GM13977 (cell line): ENCODE results near the gene UGCG.

Experiments used
- DNase-seq: peaks from one replicate; pipeline ENCODE4 v3.0.0; 2012; ENCODE audit warnings: low spot score
- in situ Hi-C: fragments of 300-500 bp; cut with MboI; formaldehyde crosslinking; loops from one replicate; pipeline ENCODE4 v1.12.0; 2022; ENCODE audit warnings: low sequenced_read_pairs, low pct_unique_long_range_greater_than_20kb, mixed read lengths, inconsistent platforms; ENCODE audit not compliant: unreplicated experiment
- TF ChIP-seq, protein P1 (sequence below): IDR thresholded peaks from 2 replicates; pipeline ENCODE4 v1.5.1; 2012; ENCODE audit warnings: mild to moderate bottlenecking, control low read depth; ENCODE audit not compliant: insufficient read depth; ENCODE audit errors: extremely low read depth, missing control alignments

UGCG gene

DNA sequence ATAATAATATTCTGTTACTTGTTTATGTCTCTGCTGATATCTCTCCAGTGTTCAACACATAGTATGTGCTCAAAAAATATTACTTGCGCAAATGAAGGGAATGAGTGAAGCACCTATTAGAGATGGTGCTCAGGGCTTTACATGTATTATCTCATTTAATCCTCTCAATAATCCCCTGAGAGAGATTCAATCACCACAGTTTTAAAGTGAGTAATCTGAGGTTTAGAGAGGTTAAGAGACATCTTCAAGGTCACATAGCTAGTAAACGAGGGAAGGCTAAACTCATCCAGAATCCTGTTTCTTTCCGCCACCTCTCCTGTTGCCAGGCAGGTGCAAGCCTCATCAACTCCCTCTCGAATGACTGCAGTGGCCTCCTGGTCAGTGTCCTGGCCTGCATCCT is 82.0 kb downstream of the UGCG start:
- in situ Hi-C loops: no loop called here
- TF ChIP-seq, protein P1, sequence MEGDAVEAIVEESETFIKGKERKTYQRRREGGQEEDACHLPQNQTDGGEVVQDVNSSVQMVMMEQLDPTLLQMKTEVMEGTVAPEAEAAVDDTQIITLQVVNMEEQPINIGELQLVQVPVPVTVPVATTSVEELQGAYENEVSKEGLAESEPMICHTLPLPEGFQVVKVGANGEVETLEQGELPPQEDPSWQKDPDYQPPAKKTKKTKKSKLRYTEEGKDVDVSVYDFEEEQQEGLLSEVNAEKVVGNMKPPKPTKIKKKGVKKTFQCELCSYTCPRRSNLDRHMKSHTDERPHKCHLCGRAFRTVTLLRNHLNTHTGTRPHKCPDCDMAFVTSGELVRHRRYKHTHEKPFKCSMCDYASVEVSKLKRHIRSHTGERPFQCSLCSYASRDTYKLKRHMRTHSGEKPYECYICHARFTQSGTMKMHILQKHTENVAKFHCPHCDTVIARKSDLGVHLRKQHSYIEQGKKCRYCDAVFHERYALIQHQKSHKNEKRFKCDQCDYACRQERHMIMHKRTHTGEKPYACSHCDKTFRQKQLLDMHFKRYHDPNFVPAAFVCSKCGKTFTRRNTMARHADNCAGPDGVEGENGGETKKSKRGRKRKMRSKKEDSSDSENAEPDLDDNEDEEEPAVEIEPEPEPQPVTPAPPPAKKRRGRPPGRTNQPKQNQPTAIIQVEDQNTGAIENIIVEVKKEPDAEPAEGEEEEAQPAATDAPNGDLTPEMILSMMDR: no peak
- no peak for DNase-seq

DNA sequence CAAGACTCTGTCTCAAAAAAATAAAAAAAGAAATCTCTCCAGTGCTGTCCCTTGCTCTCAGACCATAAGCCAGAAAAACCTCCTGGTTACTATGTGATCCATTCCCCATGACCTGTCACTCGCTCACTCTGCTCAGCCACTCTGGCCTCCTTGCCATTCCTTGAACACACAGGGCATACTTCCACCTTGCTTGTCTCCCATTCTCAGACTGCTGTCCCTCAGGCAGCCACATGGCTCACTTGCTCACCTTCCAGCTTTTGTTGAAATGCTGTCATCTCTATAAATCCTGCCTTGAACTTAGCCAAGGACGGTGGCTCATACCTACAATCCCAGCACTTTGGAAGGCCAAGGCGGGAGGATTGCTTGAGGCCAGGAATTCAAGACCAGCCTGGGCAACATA is 82.9 kb downstream of the UGCG start:
- in situ Hi-C loops: no loop called here
- TF ChIP-seq, protein P1: no peak
- no peak for DNase-seq

DNA sequence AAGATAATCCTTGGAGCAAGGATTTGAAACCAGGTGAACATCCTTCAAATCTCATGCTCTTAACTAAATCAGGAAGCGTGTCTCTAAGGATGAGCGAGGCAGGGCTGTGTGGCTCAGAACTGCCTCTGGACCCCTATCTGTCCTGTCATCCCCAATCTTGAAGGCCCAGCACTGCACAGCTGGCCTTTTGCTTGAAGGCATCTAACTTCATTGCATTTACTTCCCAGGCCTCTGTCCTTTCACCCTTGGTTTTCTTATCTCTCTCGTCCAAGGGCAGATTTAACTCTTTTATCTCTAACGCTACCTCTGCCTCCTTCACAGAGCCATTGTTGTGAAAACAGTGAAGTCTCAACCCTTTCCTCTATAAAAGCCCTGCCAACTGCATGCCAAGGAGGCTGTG is 83.8 kb downstream of the UGCG start:
- TF ChIP-seq, protein P1: no peak
- DNase-seq: no peak
- in situ Hi-C loops: no loop called here

DNA sequence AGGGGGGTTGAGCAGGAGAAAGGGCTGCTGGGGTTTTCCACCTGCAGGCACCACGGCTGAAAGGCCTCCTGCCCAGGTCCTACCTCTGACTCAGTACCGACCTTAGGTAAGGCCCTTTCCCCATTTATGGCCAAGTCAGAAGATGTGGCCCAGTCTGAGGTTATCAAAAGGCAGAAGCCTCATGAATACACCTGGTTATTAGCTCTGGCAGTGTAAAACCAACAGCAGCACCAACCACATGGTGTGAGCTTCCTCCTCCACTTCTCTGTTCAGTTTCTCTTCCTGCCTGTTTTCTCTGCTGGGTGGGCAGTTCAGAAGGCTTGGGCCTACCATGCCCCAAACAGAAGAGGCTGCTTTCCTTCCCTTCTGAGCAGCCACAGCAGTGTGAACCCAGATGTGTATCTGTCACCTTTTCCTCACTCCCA is 86.9 kb downstream of the UGCG start:
- TF ChIP-seq, protein P1: no peak
- in situ Hi-C loops: no loop called here
- DNase-seq: peak; percentile 40

DNA sequence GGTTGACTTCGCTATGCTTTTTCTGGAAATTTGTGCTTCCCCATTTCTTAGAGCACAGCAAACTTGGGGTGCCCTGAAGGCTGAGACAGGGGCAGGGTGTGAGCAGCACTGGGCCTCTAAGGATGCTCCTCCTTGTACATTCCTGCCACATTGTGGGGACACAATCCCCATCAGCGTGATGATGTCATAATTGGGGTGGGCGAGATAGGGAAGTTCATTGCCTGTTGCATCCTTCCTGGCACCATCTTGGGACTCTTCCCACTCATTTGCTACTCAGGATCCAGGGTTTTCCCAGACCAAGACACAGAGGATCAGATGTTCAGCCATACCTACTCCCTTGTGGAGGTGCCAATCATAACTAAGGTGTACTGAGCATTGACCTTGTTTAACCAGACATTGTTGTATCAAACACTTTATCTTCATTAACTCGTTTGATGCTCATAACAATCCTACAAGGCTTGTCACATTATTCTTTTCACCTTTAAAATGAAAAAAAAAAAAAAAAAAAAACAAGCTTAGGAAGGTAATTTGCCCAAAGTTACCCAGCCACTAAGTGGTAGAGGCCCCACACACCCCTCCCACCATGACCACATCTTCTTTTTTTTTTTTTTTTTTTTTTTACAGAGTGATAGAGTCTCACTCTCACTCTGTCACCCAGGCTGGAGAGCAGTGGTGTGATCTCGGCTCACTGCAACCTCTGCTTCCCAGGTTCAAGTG is 87.6 kb downstream of the UGCG start:
- DNase-seq: no peak
- TF ChIP-seq, protein P1: no peak
- in situ Hi-C loops: no loop called here
